NCI-H2107 treated with DMSO at 0.1 percent for 48 hours (cell line): Measurements from ENCODE around the gene GHDC.
A peak's percentile ranks its signal among the peaks of the same experiment; 100 is the strongest.

Source experiments
- DNase-seq: peaks from one replicate; lab custom pipeline; 2025; ENCODE audit not compliant: unreplicated experiment; lab: John Stamatoyannopoulos, UW

The GHDC gene

DNA sequence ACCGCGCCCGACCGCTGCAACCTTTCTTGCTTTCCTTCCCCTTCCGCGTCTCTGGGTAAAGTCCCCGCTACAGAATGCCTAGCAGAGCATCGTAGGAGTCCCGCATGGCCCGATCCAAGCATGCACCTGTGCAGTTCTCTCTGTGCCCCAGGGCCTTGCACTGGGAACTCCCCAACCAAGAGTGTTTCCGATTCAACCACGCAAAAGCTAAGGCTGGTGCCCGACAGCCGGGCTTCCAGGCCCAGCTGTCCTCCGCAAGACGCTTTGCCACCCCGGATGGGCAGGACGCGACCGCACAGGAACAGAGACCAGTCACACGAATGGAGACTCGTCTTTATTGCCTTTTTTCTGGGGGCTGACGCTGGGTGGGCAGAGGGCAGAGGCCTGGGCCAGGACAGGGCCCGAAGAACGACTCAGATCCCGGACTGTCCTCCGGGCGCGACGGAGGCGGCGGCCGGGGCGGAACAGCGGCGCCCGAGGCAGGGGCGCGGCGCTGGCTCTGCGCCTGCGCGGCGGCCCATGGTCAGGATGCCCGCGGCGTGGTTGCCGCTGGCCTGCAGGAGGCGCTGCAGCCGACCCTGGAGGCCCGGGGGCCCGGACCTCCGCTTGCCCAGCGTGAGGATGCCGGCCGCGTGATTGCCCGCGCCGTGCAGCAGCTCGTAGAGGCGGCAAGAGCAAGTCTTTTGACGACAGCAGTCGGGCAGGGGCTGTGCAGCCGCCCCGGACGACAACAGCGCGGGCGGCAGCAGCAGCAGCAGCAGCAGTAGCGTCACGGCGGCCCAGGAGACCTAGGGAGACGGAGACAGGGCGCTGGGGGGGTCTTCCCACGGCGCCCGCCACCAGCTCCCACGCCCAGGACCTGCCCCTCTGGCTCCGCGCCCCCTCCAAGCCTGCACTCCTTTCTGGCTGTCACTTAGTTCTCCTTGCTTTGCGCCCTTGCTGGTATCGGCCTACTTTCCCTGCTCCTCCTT lies 10.3 kb downstream of the GHDC start:
- peak; percentile 14 for DNase-seq

- no peak for DNase-seq
Observed at GRCh38 chr17:42182927-42183734, 11.2 kb downstream of the GHDC start.

GRCh38 chr17:42181851-42182207 lies 12.5 kb downstream of the GHDC start:
- no peak for DNase-seq

- DNase-seq, result peak; percentile 65
Observed at GRCh38 chr17:42180922-42181850, 13.1 kb downstream of the GHDC start, which contains the start of gene KCNH4. Gene KCNH4, minus strand, starts transcription at chr17:42181142. Its CDS starts 197 bp downstream, at chr17:42180945.

GRCh38 chr17:42180411-42180921 lies 13.8 kb downstream of the GHDC start:
- DNase-seq, result no peak

DNA sequence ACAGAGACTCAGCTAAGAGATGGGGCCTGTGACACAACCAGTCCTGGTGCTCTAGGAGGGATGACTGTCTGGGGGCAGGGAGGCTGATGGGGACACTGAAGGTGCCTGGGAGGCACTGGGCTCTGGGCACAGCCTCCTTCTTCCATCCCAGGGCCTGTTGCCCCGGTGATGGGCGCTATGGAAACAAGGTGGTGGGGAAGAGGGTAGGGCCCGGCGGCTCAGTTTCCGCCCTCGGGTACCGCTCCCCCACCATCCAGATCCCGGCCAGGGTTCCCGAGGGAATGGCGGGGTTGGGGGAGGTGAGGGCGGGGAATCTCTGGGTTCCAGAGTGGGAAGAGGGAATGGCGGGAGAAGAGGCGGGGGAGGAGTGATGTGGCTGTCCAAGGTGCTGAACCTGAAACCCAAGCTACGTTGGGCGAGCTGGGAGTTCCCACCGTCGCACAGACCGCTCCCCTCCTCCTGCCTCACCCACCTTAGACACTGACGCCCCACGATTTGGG lies 14.3 kb downstream of the GHDC start:
- peak; percentile 36 for DNase-seq

GRCh38 chr17:42179335-42179734 lies 15.0 kb downstream of the GHDC start:
- no peak for DNase-seq

DNA sequence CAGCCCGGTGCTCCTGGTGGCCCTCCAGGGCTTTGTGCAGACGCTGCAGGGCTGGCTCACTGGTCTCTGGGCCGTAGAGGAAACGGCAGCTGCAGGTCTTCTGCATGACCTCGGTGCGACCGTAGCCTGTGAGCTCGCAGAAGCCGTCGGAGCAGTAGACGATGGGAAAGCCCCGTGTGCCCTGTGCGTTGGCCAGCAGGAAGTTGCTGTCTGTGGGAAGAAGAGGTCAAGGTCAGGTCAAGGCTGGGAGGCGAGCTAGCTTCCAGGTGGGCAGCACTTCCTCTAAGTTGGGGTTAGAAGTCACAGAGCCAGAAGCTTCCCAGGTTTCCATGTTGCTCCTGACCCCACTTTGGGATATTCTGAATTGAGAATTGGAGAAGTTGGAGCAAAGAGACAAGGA lies 15.5 kb downstream of the GHDC start:
- no peak for DNase-seq

- no peak for DNase-seq
Observed at GRCh38 chr17:42177684-42178083, 16.6 kb downstream of the GHDC start.

DNA sequence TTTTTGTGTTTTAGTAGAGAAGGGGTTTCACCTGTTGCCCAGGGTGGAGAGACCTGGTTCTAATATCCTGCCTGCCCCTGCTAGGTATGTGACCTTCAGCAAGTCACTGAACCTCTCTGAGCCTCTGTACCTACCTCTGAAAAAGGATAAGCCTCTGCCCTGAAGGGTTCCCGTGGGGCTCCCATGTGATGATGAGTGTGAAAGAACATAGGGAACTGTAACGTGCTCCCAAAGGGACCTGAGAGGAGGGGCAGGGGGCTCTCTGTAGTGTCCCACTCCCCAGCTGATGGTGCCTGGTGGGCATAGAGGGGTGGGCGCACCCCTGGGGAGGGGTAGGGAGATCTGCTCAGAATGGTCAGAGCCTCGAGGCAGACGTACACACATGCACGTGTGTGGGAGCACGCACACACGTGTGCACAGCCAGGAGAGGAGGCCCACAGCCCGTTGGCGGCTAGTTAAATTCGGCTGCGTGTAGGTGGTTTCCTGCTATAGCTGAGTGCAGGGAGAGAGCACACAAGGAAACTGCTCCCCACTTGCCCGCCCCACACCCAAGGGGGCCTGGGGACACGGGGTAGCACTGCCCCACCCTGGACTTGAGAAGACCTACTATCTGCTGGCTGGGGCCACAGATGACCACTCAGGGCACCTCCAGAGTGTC lies 20.0 kb downstream of the GHDC start:
- no peak for DNase-seq

DNA sequence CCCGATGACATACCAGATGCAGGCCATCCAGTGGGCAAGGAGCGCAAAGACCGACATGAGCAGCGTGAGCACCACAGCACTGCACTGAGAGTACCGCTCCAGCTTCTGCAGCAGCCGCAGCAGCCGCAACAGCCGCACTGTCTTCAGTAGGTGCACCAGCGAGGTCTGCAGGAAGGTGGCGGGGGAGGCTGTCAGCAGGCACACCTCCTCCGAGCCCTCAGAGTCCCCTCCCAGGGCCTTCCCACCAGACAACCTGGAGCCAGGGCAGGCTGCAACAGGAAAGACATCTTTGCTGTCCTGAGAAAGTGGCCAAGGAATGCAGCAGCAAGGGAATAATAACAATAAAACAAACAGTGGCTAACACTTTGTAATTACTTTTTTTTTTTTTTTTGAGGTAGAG lies 22.5 kb downstream of the GHDC start:
- no peak for DNase-seq

DNA sequence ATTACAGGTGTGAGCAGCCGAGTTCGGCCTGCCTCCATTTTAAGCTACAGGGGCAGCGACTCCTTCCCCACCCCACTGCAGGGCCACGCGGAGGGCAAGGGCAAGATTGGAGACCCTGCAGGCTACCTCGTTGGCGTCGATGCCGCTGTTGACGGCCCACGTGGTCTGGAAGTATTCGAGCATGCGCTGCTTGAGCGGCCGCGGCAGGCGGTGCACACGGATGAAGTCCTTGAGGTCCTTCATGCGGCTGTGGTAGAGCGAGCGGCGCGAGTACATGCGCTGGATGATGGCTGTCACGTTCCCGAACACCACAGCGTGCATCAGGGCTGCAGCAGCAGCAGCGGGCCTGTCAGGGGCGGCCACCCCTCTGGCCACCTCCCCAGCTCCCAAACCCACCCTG lies 24.9 kb downstream of the GHDC start:
- no peak for DNase-seq

DNA sequence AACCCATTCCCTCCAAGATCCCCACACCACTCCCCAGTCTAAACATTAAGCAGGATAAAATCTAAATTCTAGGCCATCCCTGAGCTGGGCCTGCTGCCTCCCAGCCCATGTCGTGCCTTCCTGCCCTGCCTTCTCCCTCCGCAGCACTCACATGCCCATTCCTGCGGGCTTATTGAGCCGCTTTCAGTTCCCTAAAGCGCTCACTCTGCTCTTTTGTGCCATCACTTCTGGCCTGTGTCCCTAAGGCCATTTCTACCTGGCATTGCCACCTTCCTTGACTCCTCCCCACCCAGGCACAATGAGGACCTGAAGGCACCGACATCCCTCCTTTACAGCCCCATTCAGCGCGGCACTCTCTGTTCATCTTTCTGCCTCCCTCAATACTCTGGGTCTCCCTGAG lies 26.5 kb downstream of the GHDC start:
- no peak for DNase-seq

- no peak for DNase-seq
Observed at GRCh38 chr17:42166196-42166763, 28.0 kb downstream of the GHDC start.

GRCh38 chr17:42165751-42166150 lies 28.5 kb downstream of the GHDC start:
- no peak for DNase-seq

DNA sequence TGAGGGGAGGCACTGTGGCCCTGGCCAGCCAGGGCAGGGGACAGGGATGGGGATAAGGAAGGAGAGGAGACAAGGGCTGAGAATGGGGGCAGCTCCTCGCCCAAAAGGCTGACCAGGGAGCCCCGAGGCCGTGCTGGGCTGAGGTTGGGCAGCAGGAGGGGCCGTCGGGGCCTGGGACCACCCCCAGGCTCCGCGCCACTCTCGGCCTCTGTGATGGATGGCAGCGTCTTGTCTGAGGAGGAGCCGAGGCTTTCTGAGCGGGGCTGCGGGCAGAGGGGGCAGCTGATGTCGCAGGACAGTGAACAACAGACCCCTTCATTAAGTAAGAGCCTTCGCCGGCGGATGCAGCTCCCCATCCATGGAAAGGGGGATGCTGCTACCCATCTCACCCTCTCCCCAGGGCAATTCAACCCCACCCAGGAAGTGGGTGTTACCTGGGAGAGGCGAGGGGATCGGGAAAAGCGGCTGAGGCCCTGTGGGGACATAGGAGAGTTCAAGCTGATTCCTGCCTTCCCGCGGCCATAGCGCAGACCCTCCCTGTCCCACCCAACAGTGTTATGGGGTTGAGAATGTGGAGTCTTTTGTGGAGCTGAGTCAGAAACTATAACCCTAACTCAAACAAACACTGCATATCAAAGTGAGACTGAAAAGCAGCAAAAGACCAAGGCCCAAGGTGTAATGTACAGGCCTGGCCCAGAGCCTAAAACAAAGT lies 30.4 kb downstream of the GHDC start:
- no peak for DNase-seq

GRCh38 chr17:42163113-42163512 lies 31.2 kb downstream of the GHDC start:
- DNase-seq, result no peak

- no peak for DNase-seq
Observed at GRCh38 chr17:42160531-42160910, 33.8 kb downstream of the GHDC start.
